ENCODE results near the gene RBM7. TPM values are rescaled to one million over a fixed set of nuclear protein-coding genes. Genes with fewer than 3 reads are reported as not detected.
A peak's percentile ranks its signal among the peaks of the same experiment; 100 is the strongest.

RBM7 gene
- total and polyA plus RNA-seq, 2 of the 13 experiments (the other 11 are each of a cell fraction or from before 2014, with no cell fraction given) = 30.5 to 32.3 TPM

GRCh38 chr11:114439229-114440120 is 39.0 kb downstream of the RBM7 start, which contains the start of gene REXO2 (continued):
- peak; percentile 83; the same call in 1 of the 2 replicates for TF ChIP-seq ZNF414 (CRISPR knock-in tag; IDR thresholded peaks at IDR 0.05)
- TF ChIP-seq NR3C1 (CRISPR knock-in tag; IDR thresholded peaks at IDR 0.05) = no peak
- TF ChIP-seq HHEX (CRISPR knock-in tag; IDR thresholded peaks at IDR 0.05) = no peak
- 0 out of 2 replicates have a peak, but pooled peaks have one; percentile 42 for TF ChIP-seq ZBTB10 (CRISPR knock-in tag; IDR thresholded peaks at IDR 0.05; ENCODE audit: borderline replicate concordance)
- 0 out of 2 replicates have a peak, but pooled peaks have one; percentile 39 for TF ChIP-seq JUN (CRISPR knock-in tag; IDR thresholded peaks at IDR 0.05)
- TF ChIP-seq ZNF670 (CRISPR knock-in tag; IDR thresholded peaks at IDR 0.05; ENCODE audit: borderline replicate concordance) = no peak
- 0 out of 2 replicates have a peak, but pooled peaks have one; percentile 74 for TF ChIP-seq RARG (CRISPR knock-in tag; IDR thresholded peaks at IDR 0.05; ENCODE audit: low read depth)
- no peak for TF ChIP-seq PCBP2 (optimal IDR thresholded peaks at IDR 0.05; ENCODE audit: low read depth, low read length, poor library complexity, severe bottlenecking)
- TF ChIP-seq PPARG (CRISPR knock-in tag; conservative IDR thresholded peaks at IDR 0.05) = no peak; the same call in 1 of the 2 replicates
- no peak for TF ChIP-seq ZNF672 (CRISPR knock-in tag; IDR thresholded peaks at IDR 0.05)
- peak; percentile 44 for TF ChIP-seq ARID5B (CRISPR knock-in tag; IDR thresholded peaks at IDR 0.05)
- peak; percentile 78 for TF ChIP-seq IRF2 (CRISPR knock-in tag; IDR thresholded peaks at IDR 0.05)
- no peak for TF ChIP-seq PHB2 (IDR thresholded peaks at IDR 0.05; ENCODE audit: partially characterized antibody)
- no peak for TF ChIP-seq ZIK1 (CRISPR knock-in tag; IDR thresholded peaks at IDR 0.05; ENCODE audit: borderline replicate concordance, low read depth)
- peak; percentile 86; the same call in 1 of the 2 replicates for TF ChIP-seq FOXK1 (CRISPR knock-in tag; IDR thresholded peaks at IDR 0.05; ENCODE audit: borderline replicate concordance, low read depth)
- peak; percentile 72; the same call in 1 of the 2 replicates for TF ChIP-seq ZNF776 (CRISPR knock-in tag; IDR thresholded peaks at IDR 0.05)
- peak; percentile 63 for TF ChIP-seq SALL1 (CRISPR knock-in tag; IDR thresholded peaks at IDR 0.05)
- TF ChIP-seq ZNF275 (CRISPR knock-in tag; IDR thresholded peaks at IDR 0.05; ENCODE audit: borderline replicate concordance) = 0 out of 2 replicates have a peak, but pooled peaks have one; percentile 49
- no peak for TF ChIP-seq ZNF614 (CRISPR knock-in tag; IDR thresholded peaks at IDR 0.05; ENCODE audit: borderline replicate concordance)
- no peak; the same call in 1 of the 2 replicates for TF ChIP-seq ESRRA (CRISPR knock-in tag; IDR thresholded peaks at IDR 0.05; ENCODE audit: low read depth)
